Ramos (cell line): ENCODE measurements around the gene RNF220.

Source experiments
- in situ Hi-C: fragments of 300-500 bp; cut with MboI; formaldehyde crosslinking; loops from one replicate; pipeline ENCODE4 v1.14.3; 2022; ENCODE audit warnings: low sequenced_read_pairs; ENCODE audit not compliant: unreplicated experiment

Gene RNF220

GRCh38 chr1:44514673-44515072, 109.6 kb downstream of the RNF220 start:
- in situ Hi-C loops: no loop called here

GRCh38 chr1:44515416-44515815, 110.4 kb downstream of the RNF220 start:
- in situ Hi-C loops: no loop called here

- in situ Hi-C loops: no loop called here
Observed at GRCh38 chr1:44519035-44519676, 114.1 kb downstream of the RNF220 start.

- in situ Hi-C loops: no loop called here
Observed at GRCh38 chr1:44521378-44522080, 116.5 kb downstream of the RNF220 start.

GRCh38 chr1:44523593-44524591, 118.8 kb downstream of the RNF220 start:
- in situ Hi-C loops: no loop called here

GRCh38 chr1:44524655-44525500, 119.8 kb downstream of the RNF220 start:
- in situ Hi-C loops: no loop called here

- in situ Hi-C loops: no loop called here
Observed at GRCh38 chr1:44526295-44527073, 121.4 kb downstream of the RNF220 start.

GRCh38 chr1:44531785-44532566, 126.9 kb downstream of the RNF220 start:
- in situ Hi-C loops: no loop called here

GRCh38 chr1:44532567-44532944, 127.5 kb downstream of the RNF220 start:
- in situ Hi-C loops: no loop called here

- in situ Hi-C loops: no loop called here
Observed at GRCh38 chr1:44534771-44535170, 129.7 kb downstream of the RNF220 start.

GRCh38 chr1:44536357-44537209, 131.5 kb downstream of the RNF220 start:
- in situ Hi-C loops: no loop called here

- in situ Hi-C loops: no loop called here
Observed at GRCh38 chr1:44537538-44537937, 132.5 kb downstream of the RNF220 start.

GRCh38 chr1:44537956-44538355, 132.9 kb downstream of the RNF220 start:
- in situ Hi-C loops: no loop called here

GRCh38 chr1:44539991-44540730, 135.1 kb downstream of the RNF220 start:
- in situ Hi-C loops: no loop called here

- in situ Hi-C loops: no loop called here
Observed at GRCh38 chr1:44542420-44543063, 137.5 kb downstream of the RNF220 start.

GRCh38 chr1:44543064-44543744, 138.1 kb downstream of the RNF220 start:
- in situ Hi-C loops: no loop called here
